Adrenal gland (tissue), 12 donors: ENCODE data around the gene FTMT. TPM values are rescaled to one million over a fixed set of nuclear protein-coding genes. Genes with fewer than 3 reads are reported as not detected.

Experiments used
- DNase-seq, 7 donors: peaks; one replicate each; pipeline ENCODE4 v3.0.0-alpha.2; 2019 to 2020
- H3K27ac ChIP-seq, 5 donors: fragments of 200-600 bp; sonication (generic) in 4 of 5; 1 replicate in 3 of 5; 2 replicates in 2 of 5; pipeline versions ENCODE4 v1.5.1 to v1.8.0; 2016 to 2020; ENCODE audit warnings: mild to moderate bottlenecking in 1 of 5
- H3K27me3 ChIP-seq: fragments of 200-600 bp; 2 replicates; pipeline ENCODE4 v1.8.0; 2021
- H3K36me3 ChIP-seq, 2 donors: fragments of 200-600 bp; replicated peaks in 1 of 2; 1 replicate in 1 of 2; 2 replicates in 1 of 2; pipeline versions ENCODE4 v1.5.1 to v1.8.0; 2018 to 2022
- H3K4me1 ChIP-seq, 2 donors: fragments of 200-600 bp; replicated peaks in 1 of 2; 1 replicate in 1 of 2; 2 replicates in 1 of 2; pipeline versions ENCODE4 v1.5.1 to v1.8.0; 2018 to 2021
- H3K4me3 ChIP-seq, 4 donors: fragments of 200-600 bp; sonication (generic) in 3 of 4; one replicate each; pipeline ENCODE4 v1.5.1; 2016 to 2018
- H3K9me3 ChIP-seq, 3 donors: fragments of 200-600 bp; sonication (generic) in 1 of 3; replicated peaks in 1 of 3; 1 replicate in 2 of 3; 2 replicates in 1 of 3; pipeline versions ENCODE4 v1.5.1 to v1.8.0; 2016 to 2021
- CTCF ChIP-seq, 6 experiments: fragments of 450-650 bp in 4 of 6; fragments of 200-600 bp in 2 of 6; sonication (generic) in 1 of 6; IDR thresholded peaks; 1 replicate in 5 of 6; 2 replicates in 1 of 6; pipeline versions ENCODE4 v1.5.1 to v1.8.0; 2016 to 2021; ENCODE audit warnings: antibody characterized with exemption in 6 of 6, mild to moderate bottlenecking in 2 of 6, moderate library complexity in 1 of 6
- POLR2A ChIP-seq, 2 donors: fragments of 450-650 bp; IDR thresholded peaks; one replicate each; pipeline ENCODE4 v1.6.1; 2017; ENCODE audit warnings: antibody characterized with exemption in 2 of 2, mild to moderate bottlenecking in 2 of 2, moderate library complexity in 1 of 2
- WGBS, 4 donors: extraction: QIAGEN DNeasy Blood & Tissue Kit in 2 of 4; methylation state at CpG; one replicate each; pipeline versions ENCODE4 v1.1.5 to v1.1.7; 2013 to 2017; 5-methylcytosine and 5-hydroxymethylcytosine counted together
- intact Hi-C, 2 donors: fragments of 100-400 bp; cut with DNase I; formaldehyde crosslinking; loops; one replicate each; pipeline versions ENCODE4 v1.14.1 to v1.15.0; 2022 to 2023
- polyA plus RNA-seq, 3 donors: library from polyadenylated mRNA; stranded (reverse); fragments of 200-250 nt in 2 of 3; fragments of 350-450 nt in 1 of 3; fragmentation: Illumina TruSeq in 1 of 3; extraction: RNeasy Lipid Tissue Mini Kit (QIAGEN cat#74804) in 1 of 3; gene quantifications; one replicate each; pipeline ENCODE4 v1.2.3, GENCODE V29; 2013 to 2014
- total RNA-seq, 9 donors: library from RNA; depleted of rRNA in 4 of 9; stranded (reverse); fragments of >200 nt in 4 of 9; fragments of 120-200 nt in 1 of 9; fragmentation: NEBNext Ultra II Directional in 1 of 9; extraction: Animal tissue kit (Norgen Biotek cat#: 25700) in 1 of 9; gene quantifications; one replicate each; pipeline versions ENCODE4 v1.1.0 to v1.2.4, GENCODE V29; 2013 to 2023
- donor health status: healthy with polysubstance abuse.
- donor health status: Bipolar disorder and iron deficiency.
- donor health status: DM: yes; HTN: yes; CAD: no.
- donor health status: DM: no; HTN: no; CAD: no.
- donor health status: DM: no; HTN: no; CAD: no.
- donor health status: DM: yes; HTN: yes; CAD: no.

Gene FTMT
- total and polyA plus RNA-seq, 12 donors, result not detected

- H3K36me3 ChIP-seq, result no peaks in the 10 kb centered on the region
- DNase-seq, result no peak
- no peak overlapping the region for H3K27ac ChIP-seq
- H3K9me3 ChIP-seq, result no peaks in the 10 kb centered on the region
- intact Hi-C loops, result no loop called here
- WGBS, 4 donors, result 46 to 52% (median 48%) methylated on average over 5 of the region's 5 CpGs
- H3K4me3 ChIP-seq, result no peak overlapping the region
- H3K4me1 ChIP-seq, result no peaks in the 10 kb centered on the region
- no peak for TF ChIP-seq CTCF (IDR thresholded peaks at IDR 0.05)
- TF ChIP-seq POLR2A (IDR thresholded peaks at IDR 0.05), result no peak
- H3K27me3 ChIP-seq, result no peaks in the 10 kb centered on the region
Observed at GRCh38 chr5:121819682-121820261, 31.9 kb upstream of the FTMT start.

- no peak overlapping the region for H3K27ac ChIP-seq
- 79 to 96% (median 87%) methylated on average over 1 of the region's 1 CpG for WGBS, 4 donors
- TF ChIP-seq POLR2A (IDR thresholded peaks at IDR 0.05) (no peak), CTCF (IDR thresholded peaks at IDR 0.05) (no peak)
- H3K36me3 ChIP-seq, result no peaks in the 10 kb centered on the region
- no peaks in the 10 kb centered on the region for H3K9me3 ChIP-seq
- DNase-seq, result no peak
- no peaks in the 10 kb centered on the region for H3K27me3 ChIP-seq
- no peaks in the 10 kb centered on the region for H3K4me1 ChIP-seq
- intact Hi-C loops, result no loop called here
- H3K4me3 ChIP-seq, result no peak overlapping the region
Observed at GRCh38 chr5:121833617-121834016, 18.1 kb upstream of the FTMT start.

- Histone ChIP-seq H3K36me3 (no peaks in the 10 kb centered on the region), H3K27me3 (no peaks in the 10 kb centered on the region), H3K4me1 (no peaks in the 10 kb centered on the region), H3K4me3 (no peak overlapping the region), H3K9me3 (no peaks in the 10 kb centered on the region), H3K27ac (no peak overlapping the region)
- TF ChIP-seq CTCF (IDR thresholded peaks at IDR 0.05) (no peak), POLR2A (IDR thresholded peaks at IDR 0.05) (no peak)
- WGBS, 4 donors, result 73 to 85% (median 80%) methylated on average over 2 of the region's 2 CpGs
- DNase-seq, result no peak
- intact Hi-C loops, result no loop called here
Observed at GRCh38 chr5:121834021-121834420, 17.7 kb upstream of the FTMT start.

- Histone ChIP-seq H3K36me3 (no peaks in the 10 kb centered on the region), H3K4me1 (no peaks in the 10 kb centered on the region), H3K27ac (no peak overlapping the region), H3K4me3 (no peak overlapping the region), H3K9me3 (no peaks in the 10 kb centered on the region), H3K27me3 (no peaks in the 10 kb centered on the region)
- no peak for TF ChIP-seq POLR2A (IDR thresholded peaks at IDR 0.05)
- no peak for TF ChIP-seq CTCF (IDR thresholded peaks at IDR 0.05)
- intact Hi-C loops, result no loop called here
- DNase-seq, result no peak
Observed at GRCh38 chr5:121841892-121842291, 9.8 kb upstream of the FTMT start.
